Loucy (cell line): ENCODE results near the gene STRIP2.

Experiments used
- EZH2phosphoT487 ChIP-seq: fragments of 200-600 bp; IDR thresholded peaks from 2 replicates; pipeline ENCODE4 v1.6.1; 2018; ENCODE audit warnings: antibody characterized with exemption, mild to moderate bottlenecking, moderate library complexity, borderline replicate concordance
- TF ChIP-seq, protein P1 (sequence below): fragments of 200-600 bp; sonication (generic); conservative IDR thresholded peaks from 2 replicates; pipeline ENCODE4 v1.5.1; 2014; ENCODE audit warnings: mild to moderate bottlenecking, antibody characterized with exemption, low read length

DNA sequence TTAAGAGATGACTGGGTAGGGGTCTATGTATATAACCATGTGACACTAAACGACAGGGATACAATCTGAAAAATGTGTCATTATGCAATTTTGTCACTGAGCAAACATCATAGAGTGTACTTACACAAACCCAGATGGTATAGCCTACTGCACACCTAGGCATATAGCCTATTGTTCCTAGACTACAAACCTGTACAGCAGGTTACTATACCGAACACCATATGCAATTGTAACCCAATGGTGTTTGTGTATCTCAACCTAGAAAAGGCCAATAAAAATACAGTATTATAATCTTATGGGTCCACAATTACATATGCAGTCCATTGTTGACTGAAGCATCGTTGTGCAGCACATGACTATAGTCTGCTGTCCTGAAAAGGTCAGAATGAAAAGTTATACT lies 22.9 kb downstream of the STRIP2 start:
- TF ChIP-seq, protein P1, sequence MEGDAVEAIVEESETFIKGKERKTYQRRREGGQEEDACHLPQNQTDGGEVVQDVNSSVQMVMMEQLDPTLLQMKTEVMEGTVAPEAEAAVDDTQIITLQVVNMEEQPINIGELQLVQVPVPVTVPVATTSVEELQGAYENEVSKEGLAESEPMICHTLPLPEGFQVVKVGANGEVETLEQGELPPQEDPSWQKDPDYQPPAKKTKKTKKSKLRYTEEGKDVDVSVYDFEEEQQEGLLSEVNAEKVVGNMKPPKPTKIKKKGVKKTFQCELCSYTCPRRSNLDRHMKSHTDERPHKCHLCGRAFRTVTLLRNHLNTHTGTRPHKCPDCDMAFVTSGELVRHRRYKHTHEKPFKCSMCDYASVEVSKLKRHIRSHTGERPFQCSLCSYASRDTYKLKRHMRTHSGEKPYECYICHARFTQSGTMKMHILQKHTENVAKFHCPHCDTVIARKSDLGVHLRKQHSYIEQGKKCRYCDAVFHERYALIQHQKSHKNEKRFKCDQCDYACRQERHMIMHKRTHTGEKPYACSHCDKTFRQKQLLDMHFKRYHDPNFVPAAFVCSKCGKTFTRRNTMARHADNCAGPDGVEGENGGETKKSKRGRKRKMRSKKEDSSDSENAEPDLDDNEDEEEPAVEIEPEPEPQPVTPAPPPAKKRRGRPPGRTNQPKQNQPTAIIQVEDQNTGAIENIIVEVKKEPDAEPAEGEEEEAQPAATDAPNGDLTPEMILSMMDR, result no peak
- TF ChIP-seq EZH2phosphoT487, result no peak
